Activated CD4-positive, alpha-beta T cell treated with anti-CD3 and anti-CD28 coated beads, Interleukin-2, amount 50 U/mL, for 48 hours (primary cell): Measurements from ENCODE around the gene AHSA1.

Source experiments
- DNase-seq, 2 experiments: peaks; one replicate each; pipeline ENCODE4 v3.0.0-alpha.2; 2020

The AHSA1 gene

DNA sequence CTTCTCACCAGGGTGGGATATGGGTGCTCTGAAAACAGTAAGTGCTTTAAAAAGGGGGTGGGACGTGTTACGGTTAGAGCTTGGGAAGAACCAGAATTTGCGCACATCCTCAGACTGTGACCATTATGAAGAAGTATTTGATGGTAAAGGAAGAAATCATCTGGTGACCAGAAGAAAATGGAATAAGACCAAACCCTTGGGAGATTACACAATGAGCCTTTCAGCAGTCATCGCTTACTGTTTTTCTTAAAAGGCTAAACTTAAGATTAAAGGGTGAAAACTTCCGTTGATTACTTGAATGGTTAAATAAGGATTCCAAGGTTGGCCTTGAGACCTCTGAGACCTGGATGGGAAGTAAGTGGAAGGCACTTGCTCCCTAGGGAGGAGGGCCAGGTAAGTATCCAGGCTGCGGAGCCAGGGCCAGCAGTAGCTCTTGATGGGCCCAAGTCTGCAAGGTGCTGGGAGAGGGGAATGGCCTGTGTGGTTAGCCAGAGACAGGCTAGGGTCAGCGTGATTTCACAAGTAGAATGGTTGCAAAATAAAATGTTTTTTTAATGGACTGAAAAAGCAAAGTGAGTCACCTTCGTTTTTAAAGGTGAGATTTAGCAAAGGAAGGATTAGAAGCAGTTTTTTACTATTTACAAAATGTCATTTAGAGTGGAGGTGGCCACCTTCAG, 53.7 kb downstream of the AHSA1 start:
- DNase-seq: no peak

DNA sequence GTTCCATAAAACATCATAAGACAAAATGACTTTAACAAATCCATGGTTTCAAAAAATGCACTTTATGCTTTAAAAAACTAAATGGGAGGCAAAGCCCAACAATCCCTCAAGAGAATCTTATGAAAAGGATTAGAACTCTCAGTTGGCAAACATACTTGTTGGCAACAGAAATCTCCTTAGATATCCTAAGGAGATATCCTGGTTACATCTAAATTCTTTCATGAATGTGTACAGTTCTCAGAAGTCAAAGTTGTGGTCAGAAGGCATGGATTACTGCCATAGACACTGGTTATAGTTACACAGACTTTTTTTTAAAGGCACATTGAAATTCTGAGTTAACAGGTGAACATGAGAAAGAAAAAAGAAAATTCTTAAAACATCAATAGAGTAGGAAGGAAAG, 58.2 kb downstream of the AHSA1 start:
- no peak for DNase-seq
